ENCODE measurements around the gene NEDD8. TPM values are rescaled to one million over a fixed set of nuclear protein-coding genes. Genes with fewer than 3 reads are reported as not detected.

The NEDD8 gene
- total and polyA plus RNA-seq, 2 experiments from 2014 or later = 130 to 418 TPM

Small RNAs within 50 kb of the gene (small RNA-seq; reads per million reads assigned to genes)
- gene AL136295.4 (ENCODE audit: low replicate concordance) = not detected
- gene CHMP4A (ENCODE audit: low replicate concordance) = not detected
- 0.10 reads per million for gene IPO4 (ENCODE audit: low replicate concordance)
- not detected for gene MDP1 (ENCODE audit: low replicate concordance)

Other genes with a start within 250 kb of the NEDD8 start
Only the 30 nearest of the 34 such genes appear.
- 9.7 and 11.8 TPM in 2 replicates for gene CARMIL3, start 180.4 kb downstream of the NEDD8 start, total RNA-seq (2014; rRNA removed; shearing (Covaris generic))
- gene CARMIL3, start 180.4 kb downstream of the NEDD8 start, polyA plus RNA-seq (2016; fragmentation: Nextera tagmentation; extraction: Ambion mirVana) = 3.7 and 3.8 TPM in 2 replicates
- not detected in 2 replicates for gene CPNE6, start 160.8 kb downstream of the NEDD8 start, total RNA-seq (2014; rRNA removed; shearing (Covaris generic))
- gene CPNE6, start 160.8 kb downstream of the NEDD8 start, polyA plus RNA-seq (2016; fragmentation: Nextera tagmentation; extraction: Ambion mirVana) = 0.16 TPM in 1 of 2 replicates, not detected in the other
- 103 and 112 TPM in 2 replicates for gene PCK2, start 138.1 kb downstream of the NEDD8 start, total RNA-seq (2014; rRNA removed; shearing (Covaris generic))
- 53.5 and 57.9 TPM in 2 replicates for gene PCK2, start 138.1 kb downstream of the NEDD8 start, polyA plus RNA-seq (2016; fragmentation: Nextera tagmentation; extraction: Ambion mirVana)
- gene DCAF11, start 117.6 kb downstream of the NEDD8 start, total RNA-seq (2014; rRNA removed; shearing (Covaris generic)) = 78.7 and 93.2 TPM in 2 replicates
- 18.6 and 19.0 TPM in 2 replicates for gene DCAF11, start 117.6 kb downstream of the NEDD8 start, polyA plus RNA-seq (2016; fragmentation: Nextera tagmentation; extraction: Ambion mirVana)
- gene NRL, start 117.4 kb downstream of the NEDD8 start, total RNA-seq (2014; rRNA removed; shearing (Covaris generic)) = 2.2 and 5.2 TPM in 2 replicates
- 1.4 and 1.8 TPM in 2 replicates for gene NRL, start 117.4 kb downstream of the NEDD8 start, polyA plus RNA-seq (2016; fragmentation: Nextera tagmentation; extraction: Ambion mirVana)
- gene FITM1, start 101.7 kb downstream of the NEDD8 start, total RNA-seq (2014; rRNA removed; shearing (Covaris generic)) = not detected in 2 replicates
- 0.53 and 0.57 TPM in 2 replicates for gene FITM1, start 101.7 kb downstream of the NEDD8 start, polyA plus RNA-seq (2016; fragmentation: Nextera tagmentation; extraction: Ambion mirVana)
- 53.9 and 61.1 TPM in 2 replicates for gene PSME1, start 96.2 kb downstream of the NEDD8 start, total RNA-seq (2014; rRNA removed; shearing (Covaris generic))
- 215 and 220 TPM in 2 replicates for gene PSME1, start 96.2 kb downstream of the NEDD8 start, polyA plus RNA-seq (2016; fragmentation: Nextera tagmentation; extraction: Ambion mirVana)
- gene EMC9, start 90.8 kb downstream of the NEDD8 start, total RNA-seq (2014; rRNA removed; shearing (Covaris generic)) = 20.1 and 30.0 TPM in 2 replicates
- gene EMC9, start 90.8 kb downstream of the NEDD8 start, polyA plus RNA-seq (2016; fragmentation: Nextera tagmentation; extraction: Ambion mirVana) = 64.2 and 64.9 TPM in 2 replicates
- 54.0 and 59.9 TPM in 2 replicates for gene PSME2, start 85.8 kb downstream of the NEDD8 start, total RNA-seq (2014; rRNA removed; shearing (Covaris generic))
- 246 and 259 TPM in 2 replicates for gene PSME2, start 85.8 kb downstream of the NEDD8 start, polyA plus RNA-seq (2016; fragmentation: Nextera tagmentation; extraction: Ambion mirVana)
- 54.8 and 86.4 TPM in 2 replicates for gene RNF31, start 84.9 kb downstream of the NEDD8 start, total RNA-seq (2014; rRNA removed; shearing (Covaris generic))
- 84.1 and 87.4 TPM in 2 replicates for gene RNF31, start 84.9 kb downstream of the NEDD8 start, polyA plus RNA-seq (2016; fragmentation: Nextera tagmentation; extraction: Ambion mirVana)
- 8.2 and 9.2 TPM in 2 replicates for gene IRF9, start 71.1 kb downstream of the NEDD8 start, total RNA-seq (2014; rRNA removed; shearing (Covaris generic))
- 8.4 and 11.1 TPM in 2 replicates for gene IRF9, start 71.1 kb downstream of the NEDD8 start, polyA plus RNA-seq (2016; fragmentation: Nextera tagmentation; extraction: Ambion mirVana)
- gene REC8, start 60.3 kb downstream of the NEDD8 start, total RNA-seq (2014; rRNA removed; shearing (Covaris generic)) = 23.6 and 25.7 TPM in 2 replicates
- gene REC8, start 60.3 kb downstream of the NEDD8 start, polyA plus RNA-seq (2016; fragmentation: Nextera tagmentation; extraction: Ambion mirVana) = 36.8 and 38.8 TPM in 2 replicates
- 84.2 and 105 TPM in 2 replicates for gene IPO4, start 43.6 kb downstream of the NEDD8 start, total RNA-seq (2014; rRNA removed; shearing (Covaris generic))
- 34.2 and 34.3 TPM in 2 replicates for gene IPO4, start 43.6 kb downstream of the NEDD8 start, polyA plus RNA-seq (2016; fragmentation: Nextera tagmentation; extraction: Ambion mirVana)
- gene TM9SF1, start 36.9 kb downstream of the NEDD8 start, total RNA-seq (2014; rRNA removed; shearing (Covaris generic)) = 25.6 and 27.5 TPM in 2 replicates
- gene TM9SF1, start 36.9 kb downstream of the NEDD8 start, polyA plus RNA-seq (2016; fragmentation: Nextera tagmentation; extraction: Ambion mirVana) = 10.7 and 12.6 TPM in 2 replicates
- gene TSSK4, start 26.7 kb downstream of the NEDD8 start, total RNA-seq (2014; rRNA removed; shearing (Covaris generic)) = 0.66 and 1.0 TPM in 2 replicates
- gene TSSK4, start 26.7 kb downstream of the NEDD8 start, polyA plus RNA-seq (2016; fragmentation: Nextera tagmentation; extraction: Ambion mirVana) = 0.70 and 0.84 TPM in 2 replicates
- 10.6 and 19.3 TPM in 2 replicates for gene CHMP4A, start 18.9 kb downstream of the NEDD8 start, total RNA-seq (2014; rRNA removed; shearing (Covaris generic))
- 30.1 and 36.9 TPM in 2 replicates for gene CHMP4A, start 18.9 kb downstream of the NEDD8 start, polyA plus RNA-seq (2016; fragmentation: Nextera tagmentation; extraction: Ambion mirVana)
- gene MDP1, start 16.3 kb downstream of the NEDD8 start, total RNA-seq (2014; rRNA removed; shearing (Covaris generic)) = 9.6 and 9.8 TPM in 2 replicates
- gene MDP1, start 16.3 kb downstream of the NEDD8 start, polyA plus RNA-seq (2016; fragmentation: Nextera tagmentation; extraction: Ambion mirVana) = 24.7 and 31.1 TPM in 2 replicates
- gene GMPR2, start 562 bp upstream of the NEDD8 start, total RNA-seq (2014; rRNA removed; shearing (Covaris generic)) = 60.6 and 67.0 TPM in 2 replicates
- 70.6 TPM in 2 replicates for gene GMPR2, start 562 bp upstream of the NEDD8 start, polyA plus RNA-seq (2016; fragmentation: Nextera tagmentation; extraction: Ambion mirVana)
- gene TINF2, start 10.3 kb upstream of the NEDD8 start, total RNA-seq (2014; rRNA removed; shearing (Covaris generic)) = 24.6 and 36.0 TPM in 2 replicates
- gene TINF2, start 10.3 kb upstream of the NEDD8 start, polyA plus RNA-seq (2016; fragmentation: Nextera tagmentation; extraction: Ambion mirVana) = 22.0 and 24.1 TPM in 2 replicates
- gene TGM1, start 30.8 kb upstream of the NEDD8 start, total RNA-seq (2014; rRNA removed; shearing (Covaris generic)) = 0.39 and 0.63 TPM in 2 replicates
- 0.31 and 0.42 TPM in 2 replicates for gene TGM1, start 30.8 kb upstream of the NEDD8 start, polyA plus RNA-seq (2016; fragmentation: Nextera tagmentation; extraction: Ambion mirVana)
- gene RABGGTA, start 39.2 kb upstream of the NEDD8 start, total RNA-seq (2014; rRNA removed; shearing (Covaris generic)) = 18.8 and 20.7 TPM in 2 replicates
- gene RABGGTA, start 39.2 kb upstream of the NEDD8 start, polyA plus RNA-seq (2016; fragmentation: Nextera tagmentation; extraction: Ambion mirVana) = 17.6 and 25.2 TPM in 2 replicates
- 15.4 and 22.7 TPM in 2 replicates for gene DHRS1, start 67.4 kb upstream of the NEDD8 start, total RNA-seq (2014; rRNA removed; shearing (Covaris generic))
- 15.0 and 15.4 TPM in 2 replicates for gene DHRS1, start 67.4 kb upstream of the NEDD8 start, polyA plus RNA-seq (2016; fragmentation: Nextera tagmentation; extraction: Ambion mirVana)
- gene NOP9, start 67.5 kb upstream of the NEDD8 start, total RNA-seq (2014; rRNA removed; shearing (Covaris generic)) = 32.4 and 32.8 TPM in 2 replicates
- gene NOP9, start 67.5 kb upstream of the NEDD8 start, polyA plus RNA-seq (2016; fragmentation: Nextera tagmentation; extraction: Ambion mirVana) = 7.9 and 8.2 TPM in 2 replicates
- gene CIDEB, start 75.6 kb upstream of the NEDD8 start, total RNA-seq (2014; rRNA removed; shearing (Covaris generic)) = 4.6 and 8.9 TPM in 2 replicates
- gene CIDEB, start 75.6 kb upstream of the NEDD8 start, polyA plus RNA-seq (2016; fragmentation: Nextera tagmentation; extraction: Ambion mirVana) = 3.4 and 5.0 TPM in 2 replicates
- 6.4 and 12.6 TPM in 2 replicates for gene LTB4R2, start 77.8 kb upstream of the NEDD8 start, total RNA-seq (2014; rRNA removed; shearing (Covaris generic))
- gene LTB4R2, start 77.8 kb upstream of the NEDD8 start, polyA plus RNA-seq (2016; fragmentation: Nextera tagmentation; extraction: Ambion mirVana) = 0.40 and 0.47 TPM in 2 replicates
- gene LTB4R, start 79.1 kb upstream of the NEDD8 start, total RNA-seq (2014; rRNA removed; shearing (Covaris generic)) = 4.7 and 7.9 TPM in 2 replicates
- gene LTB4R, start 79.1 kb upstream of the NEDD8 start, polyA plus RNA-seq (2016; fragmentation: Nextera tagmentation; extraction: Ambion mirVana) = 2.1 TPM in 2 replicates
- 0.10 and 1.5 TPM in 2 replicates for gene ADCY4, start 102.7 kb upstream of the NEDD8 start, total RNA-seq (2014; rRNA removed; shearing (Covaris generic))
- 0.40 and 0.68 TPM in 2 replicates for gene ADCY4, start 102.7 kb upstream of the NEDD8 start, polyA plus RNA-seq (2016; fragmentation: Nextera tagmentation; extraction: Ambion mirVana)
- gene RIPK3, start 107.6 kb upstream of the NEDD8 start, total RNA-seq (2014; rRNA removed; shearing (Covaris generic)) = 0.16 and 1.5 TPM in 2 replicates
- gene RIPK3, start 107.6 kb upstream of the NEDD8 start, polyA plus RNA-seq (2016; fragmentation: Nextera tagmentation; extraction: Ambion mirVana) = 0.31 and 0.32 TPM in 2 replicates
- 20.7 and 26.6 TPM in 2 replicates for gene NFATC4, start 135.8 kb upstream of the NEDD8 start, total RNA-seq (2014; rRNA removed; shearing (Covaris generic))
- 16.7 and 20.9 TPM in 2 replicates for gene NFATC4, start 135.8 kb upstream of the NEDD8 start, polyA plus RNA-seq (2016; fragmentation: Nextera tagmentation; extraction: Ambion mirVana)
- gene NYNRIN, start 166.6 kb upstream of the NEDD8 start, total RNA-seq (2014; rRNA removed; shearing (Covaris generic)) = 17.5 and 20.0 TPM in 2 replicates
- 3.1 TPM in 2 replicates for gene NYNRIN, start 166.6 kb upstream of the NEDD8 start, polyA plus RNA-seq (2016; fragmentation: Nextera tagmentation; extraction: Ambion mirVana)

Data from GM23338 (cell line).